Activated CD4-positive, alpha-beta T cell treated with anti-CD3 and anti-CD28 coated beads, Interleukin-2, amount 50 U/mL, for 24 hours (primary cell): Measurements from ENCODE around the gene KRT80.
A peak's percentile ranks its signal among the peaks of the same experiment; 100 is the strongest.

Source experiments
- DNase-seq, 2 donors: peaks; one replicate each; pipeline ENCODE4 v3.0.0-alpha.2; 2020; ENCODE audit warnings: low read depth in 1 of 2, low spot score in 1 of 2

KRT80 gene

GRCh38 chr12:52156757-52157565 lies 34.9 kb downstream of the KRT80 start:
- DNase-seq = peak; percentile 65 to 68

GRCh38 chr12:52156311-52156710 lies 35.5 kb downstream of the KRT80 start:
- DNase-seq = no peak

- no peak for DNase-seq
Observed at GRCh38 chr12:52155048-52155868, 36.6 kb downstream of the KRT80 start.

GRCh38 chr12:52152905-52153317 lies 38.9 kb downstream of the KRT80 start:
- no peak for DNase-seq

- DNase-seq = peak; percentile 44 to 48
Observed at GRCh38 chr12:52151837-52152783, 39.7 kb downstream of the KRT80 start.

GRCh38 chr12:52151153-52151836 lies 40.5 kb downstream of the KRT80 start:
- no peak for DNase-seq

- no peak for DNase-seq
Observed at GRCh38 chr12:52149651-52150241, 42.1 kb downstream of the KRT80 start.

GRCh38 chr12:52149182-52149641 lies 42.6 kb downstream of the KRT80 start:
- no peak for DNase-seq

- no peak for DNase-seq
Observed at GRCh38 chr12:52148464-52149181, 43.2 kb downstream of the KRT80 start.

- DNase-seq = no peak
Observed at GRCh38 chr12:52147964-52148463, 43.8 kb downstream of the KRT80 start.

- DNase-seq = no peak
Observed at GRCh38 chr12:52147367-52147963, 44.3 kb downstream of the KRT80 start.

GRCh38 chr12:52146822-52147366 lies 44.9 kb downstream of the KRT80 start:
- no peak for DNase-seq

GRCh38 chr12:52146089-52146821 lies 45.6 kb downstream of the KRT80 start:
- no peak for DNase-seq

GRCh38 chr12:52145228-52146088 lies 46.4 kb downstream of the KRT80 start:
- no peak for DNase-seq

GRCh38 chr12:52144512-52145227 lies 47.1 kb downstream of the KRT80 start:
- DNase-seq = no peak

GRCh38 chr12:52142431-52142830 lies 49.4 kb downstream of the KRT80 start:
- DNase-seq = no peak
